Stimulated activated CD4-positive, alpha-beta T cell treated with anti-CD3 and anti-CD28 coated beads, Interleukin-2, amount 100 ng/mL, for 24 hours (primary cell): ENCODE measurements around the gene RAB39A.
"Not testable (repeated sequence)": the region's sequence is repeated elsewhere in the genome, so short reads cannot be mapped to it uniquely, and the experiment has no call there.

Experiments
- DNase-seq, 2 donors: peaks; one replicate each; pipeline ENCODE4 v3.0.0-alpha.2; 2020

RAB39A gene, protein sequence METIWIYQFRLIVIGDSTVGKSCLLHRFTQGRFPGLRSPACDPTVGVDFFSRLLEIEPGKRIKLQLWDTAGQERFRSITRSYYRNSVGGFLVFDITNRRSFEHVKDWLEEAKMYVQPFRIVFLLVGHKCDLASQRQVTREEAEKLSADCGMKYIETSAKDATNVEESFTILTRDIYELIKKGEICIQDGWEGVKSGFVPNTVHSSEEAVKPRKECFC

DNA sequence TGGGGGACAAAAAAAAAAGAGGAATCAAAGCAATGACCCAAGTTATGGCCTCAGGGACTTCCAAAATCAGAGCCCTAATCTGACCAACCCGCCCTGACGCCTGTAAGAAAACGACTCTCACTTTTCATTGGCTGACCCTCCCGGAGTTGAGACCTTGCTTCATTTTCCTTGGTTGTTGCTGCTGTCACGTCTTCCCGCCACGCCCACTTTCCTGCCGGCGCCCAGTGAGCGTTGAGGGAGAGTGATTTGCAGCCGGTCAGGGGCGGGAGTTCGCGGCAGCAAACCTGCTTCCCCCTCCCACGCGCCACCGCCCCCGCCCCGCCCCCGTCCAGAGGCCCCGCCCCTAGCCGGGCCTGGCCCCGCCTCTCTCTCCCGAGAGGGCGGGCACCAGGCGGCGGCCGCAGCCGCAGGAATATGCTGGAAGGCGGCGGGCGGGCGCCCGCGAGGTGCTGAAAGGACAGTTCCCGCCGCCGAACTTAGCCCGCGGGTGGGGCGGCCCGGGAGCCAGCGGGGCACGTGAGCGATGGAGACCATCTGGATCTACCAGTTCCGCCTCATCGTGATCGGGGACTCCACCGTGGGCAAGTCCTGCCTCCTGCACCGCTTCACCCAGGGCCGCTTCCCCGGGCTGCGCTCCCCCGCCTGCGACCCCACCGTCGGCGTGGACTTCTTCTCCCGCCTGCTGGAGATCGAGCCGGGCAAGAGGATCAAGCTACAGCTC is at the start of gene RAB39A:
Gene RAB39A (plus strand): TSS at position 403 of the 721 bp plus-strand sequence. CDS start 121 bp downstream, at position 524.
- DNase-seq, result peak; percentile 66 to 77

DNA sequence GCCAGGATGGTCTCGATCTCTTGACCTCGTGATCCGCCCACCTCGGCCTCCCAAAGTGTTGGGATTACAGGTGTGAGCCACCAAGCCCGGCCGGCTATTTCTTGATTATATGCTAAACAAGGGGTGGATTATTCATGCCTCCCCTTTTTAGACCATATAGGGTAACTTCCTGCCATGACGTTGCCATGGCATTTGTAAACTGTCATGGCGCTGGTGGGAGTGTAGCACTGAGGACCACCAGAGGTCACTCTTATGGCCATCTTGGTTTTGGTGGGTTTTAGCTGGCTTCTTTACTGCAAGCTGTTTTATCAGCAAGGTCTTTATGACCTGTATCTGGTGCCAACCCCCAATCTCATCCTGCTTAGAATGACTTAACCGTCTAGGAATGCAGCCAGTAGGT is 46.8 kb upstream of the RAB39A start:
- DNase-seq, result not testable (repeated sequence)

DNA sequence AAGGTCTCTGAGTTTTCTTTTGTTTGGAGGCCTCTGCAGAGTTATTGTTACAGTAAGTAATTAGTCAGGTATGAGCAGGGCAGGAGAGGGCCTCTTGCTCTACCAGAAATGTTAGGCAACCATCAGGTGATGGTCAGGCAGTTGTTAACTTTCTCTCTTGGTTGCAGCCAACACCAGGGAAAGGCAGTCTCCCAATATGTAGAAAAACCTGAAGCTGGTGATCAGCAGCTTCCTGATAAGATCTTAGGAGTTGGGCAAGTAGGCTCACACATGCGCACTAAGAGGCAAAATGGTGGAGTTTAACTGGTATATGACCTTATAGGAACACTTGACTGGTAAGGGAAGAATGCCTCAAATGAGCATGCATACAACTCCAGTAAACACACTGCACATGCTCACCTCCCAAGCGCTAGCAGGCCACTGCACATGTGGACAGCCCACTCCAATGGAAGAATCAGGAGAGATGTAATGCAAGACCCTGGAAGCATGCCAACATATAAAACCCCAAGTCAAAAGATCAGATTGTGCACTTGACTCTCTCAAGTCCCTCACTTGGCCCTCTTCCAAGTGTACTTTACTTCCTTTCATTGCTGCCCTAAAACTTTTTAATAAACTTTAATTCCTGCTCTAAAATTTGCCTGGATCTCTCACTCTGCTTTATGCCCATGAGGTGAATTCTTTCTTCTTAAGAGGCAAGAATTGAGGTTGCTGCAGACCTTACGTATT is 46.0 kb upstream of the RAB39A start:
- DNase-seq, result no peak

DNA sequence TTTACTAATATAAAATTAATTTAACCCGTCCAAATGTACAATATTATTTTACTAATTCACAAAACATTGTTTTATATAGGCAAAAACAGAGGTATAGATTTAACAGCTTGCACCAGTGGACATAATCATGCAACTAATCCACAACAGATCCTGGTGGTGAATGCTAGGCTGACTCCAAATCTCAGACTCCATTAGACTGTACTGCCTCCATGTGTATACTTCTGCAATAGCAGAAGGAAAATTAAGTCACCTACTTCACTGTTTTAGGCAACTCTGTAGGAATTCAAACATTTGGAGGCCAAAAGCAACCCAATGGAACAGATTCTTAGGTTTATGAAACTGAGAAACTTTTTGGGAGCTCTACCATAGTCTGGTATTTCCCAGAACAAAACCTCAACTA is 30.0 kb upstream of the RAB39A start:
- DNase-seq, result no peak

DNA sequence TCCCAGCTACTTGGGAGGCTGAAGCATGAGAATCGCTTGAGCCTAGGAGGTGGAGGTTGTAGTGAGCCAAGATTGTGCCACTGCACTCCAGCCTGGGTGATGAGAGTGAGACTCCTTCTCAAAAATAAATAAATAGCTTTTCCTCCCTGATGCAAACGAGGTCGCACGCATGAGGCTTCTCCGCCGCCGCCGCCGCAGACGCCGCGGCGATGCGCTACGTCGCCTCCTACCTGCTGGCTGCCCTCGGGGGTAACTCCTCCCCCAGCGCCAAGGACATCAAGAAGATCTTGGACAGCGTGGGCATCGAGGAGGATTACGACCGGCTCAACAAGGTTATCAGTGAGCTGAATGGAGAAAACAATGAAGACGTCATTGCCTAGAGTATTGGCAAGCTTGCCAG is 20.0 kb upstream of the RAB39A start:
- DNase-seq, result no peak

DNA sequence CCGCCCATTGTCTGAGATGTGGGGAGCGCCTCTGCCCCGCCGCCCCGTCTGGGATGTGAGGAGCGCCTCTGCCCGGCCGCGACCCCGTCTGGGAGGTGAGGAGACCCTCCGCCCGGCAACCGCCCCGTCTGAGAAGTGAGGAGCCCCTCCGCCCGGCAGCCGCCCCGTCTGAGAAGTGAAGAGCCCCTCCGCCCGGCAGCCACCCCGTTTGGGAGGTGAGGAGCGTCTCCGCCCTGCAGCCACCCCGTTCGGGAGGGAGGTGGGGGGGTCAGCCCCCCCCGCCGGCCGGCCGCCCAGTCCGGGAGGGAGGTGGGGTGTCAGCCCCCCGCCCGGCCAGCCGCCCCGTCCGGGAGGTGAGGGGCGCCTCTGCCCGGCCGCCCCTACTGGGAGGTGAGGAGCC is 15.8 kb upstream of the RAB39A start:
- not testable (repeated sequence) for DNase-seq

DNA sequence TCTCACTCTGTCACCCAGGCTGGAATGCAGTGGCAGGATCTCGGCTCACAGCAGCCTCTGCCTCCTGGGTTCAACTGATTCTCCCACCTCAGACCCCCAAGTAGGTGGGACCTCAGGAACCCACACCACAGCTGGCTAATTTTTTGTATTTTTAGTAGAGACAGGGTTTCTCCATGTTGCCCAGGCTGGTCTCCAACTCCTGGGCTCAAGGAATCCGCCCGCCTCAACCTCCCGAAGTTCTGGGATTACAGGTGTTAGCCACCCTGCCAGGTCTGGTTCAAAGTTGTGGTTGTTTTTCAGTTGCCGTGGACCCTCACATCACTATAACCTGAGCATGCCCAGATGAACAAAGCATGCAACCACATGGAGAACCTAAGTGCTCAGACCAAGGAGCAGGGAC is 13.0 kb upstream of the RAB39A start:
- DNase-seq, result no peak

DNA sequence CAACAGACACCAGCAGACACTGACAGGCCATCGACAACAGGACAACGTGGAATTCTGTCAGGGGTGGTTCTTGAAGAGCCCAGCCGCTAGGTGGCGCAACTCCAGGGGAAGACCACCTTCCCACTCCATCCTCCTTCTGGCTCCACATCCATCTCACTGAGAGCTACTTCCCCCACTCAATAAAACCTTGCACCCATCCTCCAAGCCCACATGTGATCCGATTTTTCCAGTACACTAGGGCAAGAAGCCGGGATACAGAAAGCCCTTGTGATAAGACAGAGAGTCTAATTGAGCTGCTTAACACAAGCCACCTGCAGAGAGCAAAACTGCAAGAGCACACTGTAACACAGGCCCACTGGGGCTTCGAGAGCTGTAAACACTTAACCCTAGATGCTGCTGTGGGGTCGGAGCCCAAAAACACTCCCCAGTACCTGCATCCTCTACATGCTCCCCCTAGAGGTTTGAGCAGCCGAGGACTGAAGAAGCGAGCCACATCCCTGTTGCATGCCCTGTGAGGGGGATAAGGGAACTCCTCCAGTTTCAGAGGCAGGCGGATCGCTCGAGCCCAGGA is 11.5 kb upstream of the RAB39A start:
- DNase-seq, result peak; percentile 35 to 53

DNA sequence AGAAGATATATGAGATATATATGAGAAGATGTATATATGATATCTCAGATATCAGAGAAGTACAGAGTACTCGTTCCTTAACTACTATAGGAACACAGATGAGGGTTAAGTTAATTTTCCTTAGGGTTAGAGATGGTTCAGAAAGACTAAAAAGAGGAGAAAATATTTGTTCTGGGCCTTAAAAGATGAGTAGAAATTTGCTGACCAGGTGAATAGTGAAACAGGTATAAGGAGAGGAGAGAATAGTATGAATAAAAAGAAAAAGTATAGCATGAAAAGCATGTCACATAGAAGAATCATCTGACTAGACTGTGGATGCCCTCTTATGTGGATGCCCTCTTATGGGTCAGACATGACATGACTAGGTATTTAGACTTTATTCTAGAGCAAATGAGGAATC is 6.3 kb upstream of the RAB39A start:
- DNase-seq, result no peak

DNA sequence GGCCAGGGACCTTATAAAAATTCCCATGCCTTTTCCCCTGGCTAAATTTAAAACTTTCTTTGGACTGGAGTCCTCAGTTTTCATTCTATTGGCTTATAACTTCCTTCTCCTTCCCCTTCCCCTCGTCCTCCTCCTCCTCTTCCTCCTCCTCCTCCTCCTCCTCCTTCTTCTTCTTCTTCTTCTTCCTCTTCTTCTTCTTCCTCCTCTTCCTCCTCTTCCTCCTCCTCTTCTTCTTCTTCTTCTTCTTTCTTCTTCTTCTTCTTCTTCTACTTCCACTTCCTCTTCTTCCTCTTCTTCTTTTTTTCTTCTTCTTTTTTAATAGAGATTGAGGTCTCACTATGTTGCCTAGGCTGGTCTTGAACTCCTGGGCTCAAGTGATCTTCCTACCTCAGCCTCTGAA is 4.7 kb upstream of the RAB39A start:
- not testable (repeated sequence) for DNase-seq

DNA sequence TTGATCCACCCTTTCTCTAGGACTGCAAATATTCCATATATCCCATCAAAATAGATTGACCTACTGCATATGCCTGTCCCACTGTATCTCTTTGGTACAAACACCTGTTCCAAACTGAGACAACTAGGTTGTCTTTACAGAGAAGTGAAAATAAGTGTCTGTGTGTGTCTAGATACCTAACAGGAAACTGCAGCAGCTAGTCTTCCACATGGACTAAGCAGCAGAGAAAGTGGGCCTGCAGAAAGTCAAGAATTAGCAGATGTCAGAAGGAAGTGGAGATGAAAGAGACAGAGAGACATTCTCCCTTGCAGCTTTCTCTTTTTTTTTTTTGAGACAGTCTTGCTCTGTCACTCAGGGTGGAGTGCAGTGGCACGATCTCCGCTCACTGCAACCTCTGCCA is 3.9 kb upstream of the RAB39A start:
- DNase-seq, result no peak

DNA sequence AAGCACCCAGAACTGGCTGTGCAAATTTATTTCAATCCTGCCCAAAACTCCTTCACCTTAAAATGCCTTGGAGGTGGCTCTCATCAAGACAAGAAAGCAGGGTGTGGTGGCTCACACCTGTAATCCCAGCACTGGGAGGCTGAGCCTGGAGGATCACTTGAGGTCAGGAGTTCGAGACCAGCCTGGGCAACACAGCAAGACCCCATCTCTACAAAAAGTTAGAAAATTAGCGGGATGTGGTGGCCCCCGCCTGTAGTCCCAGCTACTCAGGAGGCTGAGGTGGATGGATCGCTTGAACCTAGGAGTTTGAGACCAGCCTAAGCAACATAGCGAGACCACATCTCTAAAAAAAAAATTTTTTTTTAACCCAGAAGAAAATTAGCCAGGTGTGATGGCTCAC is 689 bp upstream of the RAB39A start:
- DNase-seq, result no peak

DNA sequence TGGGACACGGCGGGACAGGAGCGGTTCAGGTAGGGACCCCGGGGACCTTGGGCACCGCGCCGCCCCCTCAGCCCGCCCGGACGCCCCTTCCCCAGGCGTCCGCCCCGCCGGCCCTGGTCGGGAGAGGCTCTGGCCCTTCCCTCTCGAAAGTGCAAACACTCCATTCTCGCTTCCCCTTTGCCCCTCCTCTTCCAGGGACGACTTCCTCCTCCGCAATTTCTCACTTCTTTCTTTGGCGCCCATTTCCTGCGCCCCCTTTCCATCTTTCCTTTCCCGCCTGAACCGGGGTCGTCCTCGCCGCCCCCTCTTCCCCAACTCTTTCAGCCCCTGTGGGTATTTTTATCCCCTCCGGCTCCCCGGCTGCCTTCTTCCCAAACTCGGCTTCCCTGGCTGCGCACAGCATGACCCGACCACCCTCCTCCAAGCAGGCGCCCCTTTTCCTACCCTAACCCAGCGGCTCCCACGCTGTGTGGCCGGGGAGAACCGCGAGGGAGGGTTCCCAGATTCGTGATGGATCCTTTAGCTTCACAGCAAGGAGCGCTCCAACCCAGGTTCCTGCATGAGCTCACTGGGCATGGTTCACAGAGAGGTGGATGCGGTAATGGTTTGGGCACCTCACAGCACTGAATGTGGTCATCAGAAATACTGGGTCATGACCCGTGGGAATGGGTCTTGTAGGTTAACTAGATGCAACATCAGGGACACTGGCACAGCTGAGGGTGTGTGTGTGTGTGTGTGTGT is 689 bp downstream of the RAB39A start:
- DNase-seq, result peak in 1 of 2 donors; percentile 16

DNA sequence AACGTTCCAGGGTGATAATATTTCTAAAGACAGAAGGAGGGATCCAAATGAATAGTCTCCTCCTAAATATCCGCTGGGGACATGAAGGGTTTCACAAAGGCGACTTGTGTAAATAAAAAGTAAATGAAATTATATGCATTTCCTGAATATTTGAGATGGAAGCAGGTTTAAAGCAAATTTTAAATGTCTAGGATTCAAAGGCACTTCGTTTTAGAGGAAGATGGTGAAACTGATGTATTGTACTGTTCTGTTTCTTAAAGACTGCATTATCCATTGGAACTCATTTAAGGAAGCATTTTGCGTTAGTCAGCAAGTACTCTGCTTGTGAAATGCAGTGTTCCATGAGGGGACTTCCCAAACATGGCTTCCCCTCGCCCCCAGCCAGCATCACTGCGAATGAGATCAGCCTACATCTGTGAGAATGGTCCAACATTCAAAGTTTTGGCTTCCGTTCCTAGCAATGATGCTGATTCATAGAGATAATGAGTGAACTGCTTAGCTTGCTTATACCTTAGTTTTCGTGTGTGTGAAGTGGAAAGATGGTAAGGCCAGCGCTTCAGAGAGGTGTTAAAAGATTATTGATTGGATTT is 1.5 kb downstream of the RAB39A start:
- DNase-seq, result peak in 1 of 2 donors; percentile 19

DNA sequence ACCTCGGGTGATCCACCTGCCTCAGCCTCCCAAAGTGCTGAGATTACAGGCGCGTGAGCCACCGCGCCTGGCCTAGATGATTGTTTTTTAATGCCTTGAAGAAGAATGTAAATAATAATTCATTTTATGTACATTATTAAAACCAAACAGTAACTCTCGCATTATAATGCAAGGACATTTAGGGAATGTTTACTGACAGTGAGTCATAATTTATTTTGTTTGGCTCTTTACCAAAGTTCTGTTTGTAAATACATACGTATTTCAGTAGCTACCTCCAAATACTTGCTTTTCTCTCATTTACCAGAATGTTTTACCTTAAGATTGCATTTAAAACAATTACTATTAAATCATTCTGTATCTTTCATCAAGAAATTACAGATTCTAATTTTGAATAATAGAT is 3.0 kb downstream of the RAB39A start:
- DNase-seq, result no peak

DNA sequence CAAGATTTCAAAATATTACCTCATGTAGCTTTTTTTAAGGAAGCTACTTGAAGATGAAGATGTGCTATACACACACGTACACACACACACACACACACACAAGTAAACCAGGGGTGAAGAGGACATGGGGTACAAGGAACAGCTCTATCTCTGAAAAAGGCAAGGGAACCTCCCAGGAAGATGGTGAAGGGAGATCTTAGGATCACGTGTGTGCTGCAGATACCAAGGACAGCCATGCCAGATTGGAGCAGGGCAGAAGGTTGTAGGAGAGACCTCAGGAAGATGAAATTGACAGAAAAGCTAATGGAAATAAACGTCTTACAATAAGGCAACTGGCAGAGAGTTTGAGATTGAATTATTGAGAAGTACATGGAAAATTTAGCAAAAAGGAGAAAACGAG is 19.7 kb downstream of the RAB39A start:
- DNase-seq, result no peak

DNA sequence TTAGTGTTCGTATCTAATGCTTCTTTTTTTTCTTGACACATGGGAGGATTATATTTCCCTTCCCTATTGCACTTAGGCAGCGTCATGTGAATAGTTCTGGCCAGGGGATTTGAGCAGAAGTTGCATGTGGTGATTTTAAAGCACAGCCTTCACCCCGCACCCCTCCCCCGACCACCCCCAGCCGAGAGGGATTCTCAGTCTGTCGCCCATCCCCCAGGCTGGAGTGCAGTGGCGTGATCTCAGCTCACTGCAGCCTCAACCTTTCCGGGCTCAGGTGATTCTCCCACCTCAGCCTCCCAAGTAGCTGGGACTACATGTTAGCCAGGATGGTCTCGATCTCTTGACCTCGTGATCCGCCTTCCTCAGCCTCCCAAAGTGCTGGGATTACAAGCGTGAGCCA is 20.1 kb downstream of the RAB39A start:
- not testable (repeated sequence) for DNase-seq

DNA sequence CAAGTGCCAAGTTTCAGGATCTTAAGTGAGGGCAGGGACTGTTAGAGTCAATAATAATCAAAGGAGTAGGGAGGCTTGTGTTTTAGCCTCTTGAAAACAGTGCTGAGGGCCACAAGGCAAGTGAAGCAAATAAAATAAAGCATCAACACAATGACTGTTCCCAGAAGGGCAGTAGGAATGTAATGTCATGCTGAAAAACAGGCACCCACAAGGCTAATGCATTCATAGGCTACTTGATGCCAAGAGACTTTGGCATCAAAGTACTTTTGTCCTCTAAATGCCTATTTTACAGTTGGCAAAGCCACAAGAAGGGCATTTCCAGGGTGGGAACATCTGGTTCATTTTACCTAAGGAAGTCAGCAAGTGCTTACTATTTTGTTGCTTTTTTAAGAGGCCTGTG is 22.9 kb downstream of the RAB39A start:
- DNase-seq, result no peak

DNA sequence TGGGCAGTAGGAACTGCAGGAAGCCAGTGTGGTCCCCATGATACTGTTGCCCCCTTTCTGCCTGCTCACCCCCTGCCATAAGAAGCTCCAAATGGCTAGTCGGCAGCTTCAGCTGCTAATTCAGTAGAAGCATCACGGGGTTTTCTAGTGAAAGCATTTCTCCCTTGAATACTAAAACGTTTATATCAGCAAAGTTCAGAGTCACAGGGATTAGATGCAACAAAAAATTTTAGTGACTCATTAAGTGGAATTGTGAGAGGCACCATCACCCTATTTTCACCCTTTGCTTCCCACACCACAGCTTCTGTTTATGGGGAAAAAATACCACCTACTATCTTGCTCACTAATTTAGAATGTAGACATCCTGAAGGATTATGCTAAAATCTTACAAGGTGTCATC is 25.2 kb downstream of the RAB39A start:
- no peak for DNase-seq

DNA sequence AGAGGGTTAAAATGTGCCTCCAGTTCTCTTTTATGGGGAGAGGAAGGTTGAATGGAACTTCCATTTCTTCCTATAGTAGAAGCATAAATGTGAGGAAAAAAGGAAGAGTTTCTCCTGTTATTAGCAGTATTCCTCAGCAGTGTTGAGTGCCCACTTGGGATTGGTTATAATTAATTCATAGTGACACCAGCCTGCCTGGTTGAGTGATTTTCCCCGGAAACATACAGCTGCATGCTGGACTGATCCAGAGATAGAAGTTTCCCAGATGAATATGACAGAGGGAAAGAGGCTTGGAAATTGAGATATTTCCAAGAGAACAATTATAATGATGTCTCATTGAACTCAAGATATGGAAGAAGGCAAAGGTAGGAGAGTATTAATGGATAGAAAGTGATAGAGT is 28.3 kb downstream of the RAB39A start:
- no peak for DNase-seq

DNA sequence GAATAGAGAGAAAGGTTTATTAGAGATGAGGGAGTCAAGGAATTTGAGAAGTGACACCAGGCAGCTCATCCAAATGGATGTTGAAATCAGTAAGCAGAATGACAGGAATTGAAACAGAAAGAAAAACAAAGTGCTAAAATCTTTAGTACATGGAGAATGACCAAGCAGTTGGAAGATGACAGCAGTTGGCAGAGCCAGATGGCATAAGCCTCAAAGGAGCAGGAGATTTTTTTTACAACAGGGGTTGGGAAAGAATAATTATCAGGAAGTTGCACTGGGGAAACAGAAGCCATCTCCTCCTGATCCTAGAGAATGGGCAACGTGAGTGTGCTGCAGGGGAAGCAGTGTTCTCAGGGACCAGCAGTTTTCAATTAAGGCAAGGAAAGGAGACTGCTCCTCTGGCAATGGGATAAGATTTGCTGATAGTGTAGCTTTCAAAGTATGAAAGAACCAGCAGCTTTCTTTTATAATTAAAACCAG is 28.9 kb downstream of the RAB39A start:
- DNase-seq, result no peak

DNA sequence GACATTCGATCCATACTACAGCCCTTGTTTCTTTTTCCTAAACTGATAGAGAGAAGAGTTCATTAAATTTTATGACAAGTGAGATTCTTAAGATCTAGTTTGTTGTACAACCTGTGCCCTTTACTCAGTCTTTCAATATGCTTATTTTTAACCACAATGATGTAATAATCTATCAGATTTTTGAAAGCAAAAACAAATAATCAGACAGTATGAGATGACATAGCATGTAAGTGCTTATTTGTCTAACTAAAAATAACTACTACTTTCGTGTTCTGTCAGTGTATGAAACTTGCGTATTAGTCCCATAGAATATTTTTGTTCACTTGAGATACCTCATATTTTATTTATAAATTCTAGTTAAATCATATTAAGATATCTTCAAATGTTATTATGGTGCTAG is 33.2 kb downstream of the RAB39A start:
- DNase-seq, result no peak
